GM21529 (cell line): Measurements from ENCODE around the gene FHOD3.
A peak's percentile ranks its signal among the peaks of the same experiment; 100 is the strongest.

Source experiments
- ATAC-seq: cut with Tn5 transposase; IDR thresholded peaks from one replicate; pipeline ENCODE4 v1.9.1; 2021; ENCODE audit not compliant: unreplicated experiment

FHOD3 gene

DNA sequence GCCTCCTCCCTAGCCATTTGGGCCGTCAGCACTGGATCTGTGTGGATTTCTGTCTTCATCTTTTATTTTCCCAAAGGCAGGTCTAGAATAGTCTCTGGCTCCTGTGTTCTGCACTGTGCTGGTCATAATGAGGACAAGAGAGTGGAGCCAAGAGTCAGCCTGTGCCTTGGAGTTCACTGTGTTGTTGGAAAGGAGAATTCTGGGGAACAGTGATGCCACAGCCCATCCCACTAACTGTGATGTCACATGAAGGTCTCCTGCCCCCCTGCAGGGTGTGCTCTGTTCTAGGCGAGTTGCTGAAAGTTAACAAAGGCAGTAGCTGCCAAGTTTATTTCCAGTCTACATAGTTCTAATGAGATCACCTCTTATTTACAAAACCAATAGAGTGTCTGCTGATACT is 282.8 kb downstream of the FHOD3 start:
- no peak for ATAC-seq

DNA sequence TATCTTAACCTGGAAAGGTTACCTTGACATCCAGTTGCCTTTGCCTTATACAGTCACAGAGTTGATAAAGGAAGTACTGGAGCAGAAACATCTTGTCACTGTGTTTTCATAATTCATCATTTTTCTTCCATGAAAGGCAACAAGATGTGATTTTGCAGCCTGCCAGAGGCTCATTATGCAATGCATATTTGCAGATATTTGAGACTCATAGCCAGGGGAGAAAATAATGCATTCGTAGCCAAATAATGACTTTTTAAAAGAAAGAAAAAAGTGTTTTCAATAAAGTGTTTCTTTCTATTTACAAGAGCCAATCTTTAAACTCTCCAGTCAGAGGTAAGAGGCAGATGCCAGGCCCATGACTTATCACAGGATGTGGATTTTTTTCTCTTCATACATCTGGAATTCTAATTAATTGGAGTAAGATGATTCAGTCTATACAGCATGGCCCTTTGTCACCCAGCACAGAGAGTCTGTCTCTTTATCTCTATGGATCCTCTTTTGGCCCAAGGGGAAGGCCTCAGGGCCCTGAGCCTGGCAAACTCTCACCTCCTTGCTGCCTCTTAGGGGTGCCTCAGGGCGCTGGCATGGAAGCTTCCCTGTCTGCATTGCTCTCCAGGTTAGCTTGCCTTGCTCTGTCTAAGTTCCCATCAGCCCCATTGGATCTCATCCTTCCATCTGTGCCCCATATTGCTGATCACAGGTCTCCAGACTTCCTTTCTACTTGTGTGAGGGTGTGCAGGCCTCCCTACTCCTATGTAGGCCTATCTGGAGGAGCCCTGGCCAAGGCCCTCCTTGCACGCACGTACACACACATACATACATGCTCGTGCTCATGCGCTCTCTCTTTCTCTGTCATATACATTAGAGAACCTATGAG is 283.6 kb downstream of the FHOD3 start:
- ATAC-seq, result no peak

DNA sequence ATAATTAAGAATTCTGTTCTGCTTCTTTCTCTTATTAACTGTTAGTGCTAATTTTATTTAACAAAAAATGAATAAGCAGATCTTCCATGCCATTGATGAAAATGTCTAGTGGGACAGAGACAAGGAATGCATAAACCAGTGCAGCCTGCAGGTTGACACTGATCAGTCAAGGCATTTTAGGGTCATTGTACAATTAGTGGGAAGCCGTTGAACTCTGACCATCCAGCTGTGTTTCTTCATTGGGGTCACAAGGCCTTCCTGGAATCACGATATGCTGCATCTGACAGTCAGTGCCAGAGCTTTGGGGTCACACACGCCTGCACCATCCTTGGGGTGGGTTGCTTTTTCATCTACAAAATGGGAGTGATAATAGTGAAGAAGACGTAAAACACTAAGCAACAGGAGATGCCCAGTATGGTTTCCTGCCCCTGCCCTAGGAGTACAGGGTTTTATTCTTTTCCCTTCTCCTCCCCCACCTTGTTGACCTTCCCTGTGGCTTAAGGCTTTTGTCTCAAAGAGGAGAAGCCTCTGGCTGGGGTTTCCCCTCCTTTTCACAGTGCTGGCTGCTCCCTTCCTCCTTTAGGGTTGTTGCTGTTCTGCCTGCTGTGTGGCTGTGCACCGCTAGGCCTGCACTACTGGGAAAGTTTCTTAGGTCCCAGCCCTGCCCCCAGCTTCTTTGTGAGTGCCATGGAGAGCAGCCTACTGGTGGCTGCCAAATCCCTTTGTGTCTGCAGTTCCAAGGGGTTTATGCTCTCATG is 285.7 kb downstream of the FHOD3 start:
- peak; percentile 68 for ATAC-seq

DNA sequence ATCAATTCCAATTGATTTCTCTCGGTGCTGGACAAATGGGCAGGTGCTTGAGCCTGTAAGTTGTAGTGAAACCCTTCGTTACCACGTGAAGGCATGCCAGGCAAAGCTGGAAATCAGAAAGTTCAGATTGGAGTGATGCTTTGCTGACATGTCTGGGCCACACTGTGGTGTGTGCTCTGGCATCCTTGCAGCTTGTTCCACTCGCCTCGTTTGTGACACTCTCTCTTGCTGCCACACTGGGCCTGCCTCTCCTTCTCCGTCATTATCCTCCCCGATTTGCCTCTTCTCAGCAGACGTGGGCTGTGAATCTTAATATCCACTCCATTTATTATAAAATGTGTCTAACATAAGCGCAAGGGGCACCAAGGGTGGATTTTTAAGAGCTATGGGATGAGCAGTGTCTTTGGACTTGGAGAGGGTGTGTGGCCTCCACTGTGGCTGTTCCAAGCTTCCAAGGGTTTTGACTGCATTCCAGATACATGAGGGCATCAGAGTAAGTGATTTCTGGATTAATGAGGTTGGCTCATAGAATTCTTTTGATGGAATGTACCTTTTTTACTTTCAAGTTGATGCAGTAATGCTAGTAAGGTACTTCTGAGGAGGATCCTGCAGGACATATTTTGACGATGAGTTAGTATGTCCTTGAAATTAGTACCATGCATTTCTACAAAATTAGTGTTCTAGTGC is 292.5 kb downstream of the FHOD3 start:
- ATAC-seq, result no peak

DNA sequence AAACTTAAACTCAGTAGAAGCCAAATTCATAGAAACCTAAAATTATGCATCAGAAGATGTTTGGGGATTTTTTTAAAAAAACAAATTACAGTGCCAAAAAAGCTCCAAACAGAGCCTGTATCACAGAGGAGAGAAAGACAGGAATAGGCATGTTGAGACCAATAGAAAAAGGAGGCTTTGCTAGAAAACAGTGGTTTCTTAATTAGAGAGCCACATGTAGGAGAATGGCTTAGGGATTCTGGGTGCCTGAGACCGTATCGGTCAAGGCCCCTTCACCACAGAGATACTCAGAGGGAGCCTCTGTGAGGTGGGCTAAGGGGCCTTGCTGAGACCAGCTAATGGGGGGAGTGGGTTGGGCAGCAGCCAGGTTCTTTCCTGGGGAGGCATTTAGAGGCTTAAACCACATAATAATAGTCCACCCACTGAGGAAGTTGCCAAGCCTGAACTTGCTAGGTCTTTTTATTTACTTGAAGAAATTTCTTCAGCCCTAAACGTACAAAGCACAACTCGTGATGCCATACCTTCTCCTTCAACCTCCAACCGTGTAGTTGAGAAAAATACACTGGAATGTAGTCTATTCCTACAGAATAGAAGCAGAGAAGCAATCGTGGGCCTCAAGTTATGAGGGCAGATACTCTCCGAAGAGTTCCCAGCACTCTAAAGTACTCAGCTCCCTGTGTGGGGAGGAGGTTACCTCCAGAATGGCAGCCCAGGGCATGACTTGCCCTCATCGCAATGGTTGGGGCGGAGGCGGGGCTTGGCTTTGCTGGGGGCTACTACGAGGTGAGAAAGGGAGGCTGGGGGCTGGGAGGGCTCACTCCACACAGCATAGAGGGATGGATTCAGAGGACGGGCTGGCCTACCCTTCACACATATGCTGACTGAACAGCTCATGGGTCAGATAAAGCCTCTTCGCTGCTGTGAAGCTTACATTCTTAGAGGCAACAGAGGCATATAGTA is 293.4 kb downstream of the FHOD3 start:
- ATAC-seq, result no peak

DNA sequence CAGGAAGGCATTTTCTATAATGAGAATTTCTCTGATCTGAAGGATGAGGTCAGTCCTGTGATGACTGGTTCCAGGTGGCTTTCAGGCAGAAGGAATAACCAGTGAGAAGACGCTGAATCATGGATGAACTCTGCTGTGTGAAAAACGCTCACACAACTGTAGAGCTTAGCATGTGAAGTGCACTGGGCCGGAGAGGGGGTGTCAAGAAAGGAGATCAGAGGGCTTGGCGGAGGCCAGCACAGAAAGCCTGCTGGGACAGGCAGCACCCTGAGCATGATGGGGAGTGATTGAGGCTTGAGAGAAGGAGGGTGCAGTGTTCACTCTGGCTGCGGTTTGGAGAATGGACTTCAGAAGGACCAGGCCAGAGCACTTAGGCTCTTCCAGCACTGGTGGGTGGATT is 294.8 kb downstream of the FHOD3 start:
- ATAC-seq, result no peak

DNA sequence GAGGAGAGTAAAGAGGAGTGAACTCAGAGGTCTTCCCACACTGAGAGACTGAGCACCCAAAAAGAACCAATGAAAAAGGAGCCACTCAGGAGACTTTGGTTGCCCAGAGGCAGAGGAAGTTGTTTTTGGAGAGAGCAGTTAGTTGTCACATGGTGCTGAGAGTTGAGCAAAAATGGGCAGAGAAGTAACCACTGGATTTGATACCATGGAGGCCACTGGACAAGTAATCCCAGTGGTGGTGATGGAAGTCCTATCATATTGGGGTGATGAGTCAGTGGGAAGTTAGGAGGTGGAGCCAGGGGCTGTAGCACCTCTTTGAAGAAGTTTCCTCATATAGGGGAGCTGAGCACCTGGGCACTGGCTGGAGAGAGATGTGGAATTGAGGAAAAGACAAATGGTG is 295.5 kb downstream of the FHOD3 start:
- ATAC-seq, result no peak

DNA sequence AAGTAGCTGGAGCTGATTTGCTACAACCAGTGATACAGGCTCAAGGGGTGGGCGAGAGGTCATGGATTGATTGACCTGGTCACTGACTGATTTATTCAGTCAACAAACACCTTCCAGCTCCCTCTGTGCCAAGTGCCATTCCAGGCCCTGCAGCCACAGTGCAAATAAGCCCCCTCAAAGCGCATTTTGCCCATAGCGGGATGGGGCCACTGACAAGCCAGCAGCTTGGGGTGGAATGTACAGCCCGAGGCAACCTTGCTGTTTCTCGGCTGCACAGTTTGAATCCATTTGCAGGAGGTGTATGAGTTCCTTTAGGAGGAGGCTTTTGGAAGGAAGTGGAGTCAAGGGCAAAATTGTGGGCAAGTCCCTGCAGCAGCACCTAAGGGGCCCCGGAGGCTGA is 296.1 kb downstream of the FHOD3 start:
- no peak for ATAC-seq

DNA sequence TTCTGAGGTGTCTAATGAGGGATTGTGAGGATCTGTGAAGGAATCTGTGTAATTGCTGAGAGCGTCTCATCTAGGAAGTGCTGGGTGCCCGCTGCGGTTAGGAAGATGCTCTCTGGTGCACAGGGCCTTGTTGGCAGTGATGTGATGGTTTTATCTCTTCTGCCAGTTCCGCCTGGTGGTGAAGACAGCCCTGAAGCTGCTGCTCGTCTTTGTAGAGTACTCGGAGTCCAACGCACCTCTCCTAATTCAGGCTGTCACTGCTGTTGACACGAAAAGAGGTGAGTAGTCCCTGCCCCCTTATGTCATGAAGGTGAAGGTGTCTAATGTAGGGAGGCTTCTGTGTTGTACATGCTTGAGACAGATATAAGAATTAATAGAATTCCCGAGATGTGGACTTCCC is 297.1 kb downstream of the FHOD3 start:
- ATAC-seq, result no peak

DNA sequence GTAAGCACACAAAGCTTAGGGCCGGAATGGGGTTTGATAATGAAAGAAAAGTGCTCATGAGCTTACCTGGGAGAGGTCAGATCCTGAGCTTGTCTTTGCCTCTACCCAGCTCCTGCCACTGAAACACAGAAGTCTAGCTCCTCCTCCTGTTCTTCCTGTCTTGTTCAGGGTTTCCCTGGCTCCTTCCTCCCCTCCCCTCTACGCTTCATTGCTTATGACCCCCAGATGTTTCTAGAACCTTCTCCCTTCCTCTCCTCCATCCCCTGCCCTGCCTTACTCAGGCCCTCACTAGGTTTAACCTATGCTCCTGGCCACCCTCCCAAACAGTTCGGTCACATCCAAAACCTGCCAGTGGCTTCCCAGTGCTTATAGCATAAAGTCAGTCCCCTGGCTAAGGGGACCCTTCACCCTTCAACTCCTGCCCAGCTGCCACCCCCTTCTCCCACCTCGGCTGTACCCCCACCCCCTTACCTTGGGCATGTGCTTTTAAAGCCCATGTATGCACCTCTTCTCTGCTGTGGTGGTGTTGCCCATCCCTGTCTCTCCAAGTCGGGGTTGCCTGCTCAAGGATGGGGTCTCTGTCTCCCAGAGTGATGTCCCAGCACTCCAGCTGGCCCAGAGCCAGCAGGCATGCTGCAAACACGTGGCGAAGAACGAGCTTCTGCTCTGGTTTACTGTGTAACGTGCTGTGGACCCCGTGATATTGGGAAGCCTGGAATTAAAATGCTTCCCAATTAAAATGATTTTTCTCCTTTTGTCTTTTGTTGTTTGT is 297.7 kb downstream of the FHOD3 start:
- ATAC-seq, result no peak

DNA sequence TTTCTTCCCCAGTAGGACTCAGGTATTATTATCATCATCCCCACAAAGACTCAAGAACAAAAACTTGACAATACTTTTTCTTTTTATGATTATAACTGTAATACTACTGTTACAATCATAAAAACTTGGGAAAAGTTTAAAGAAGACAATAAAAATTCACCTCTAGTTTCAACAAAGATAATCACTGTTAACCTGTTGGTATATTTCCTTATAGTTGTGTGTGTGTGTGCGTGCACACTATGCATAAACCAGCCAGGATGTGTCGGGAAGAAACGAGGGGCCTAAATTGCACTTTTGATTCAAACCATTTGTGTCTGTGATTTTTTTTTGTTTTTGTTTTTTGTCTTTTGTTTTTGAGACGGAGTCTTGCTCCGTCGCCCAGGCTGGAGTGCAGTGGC is 298.3 kb downstream of the FHOD3 start:
- ATAC-seq, result no peak

DNA sequence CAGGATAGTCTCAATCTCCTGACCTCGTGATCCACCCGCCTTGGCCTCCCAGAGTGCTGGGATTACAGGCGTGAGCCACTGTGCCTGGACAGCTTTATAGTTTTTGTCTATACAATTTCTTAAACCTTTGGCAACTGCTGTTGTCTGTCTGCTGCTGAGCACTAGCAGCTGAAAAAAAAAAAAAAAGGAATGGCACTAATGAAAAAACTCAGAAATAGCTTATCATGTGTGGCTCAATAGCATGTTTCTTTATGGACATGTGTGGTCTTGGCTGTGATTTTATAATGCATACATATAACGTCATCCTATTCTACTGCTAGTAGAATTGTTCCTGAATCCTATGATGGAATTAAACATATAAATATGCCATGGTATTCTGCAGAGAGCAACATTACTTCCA is 300.1 kb downstream of the FHOD3 start:
- ATAC-seq, result no peak

DNA sequence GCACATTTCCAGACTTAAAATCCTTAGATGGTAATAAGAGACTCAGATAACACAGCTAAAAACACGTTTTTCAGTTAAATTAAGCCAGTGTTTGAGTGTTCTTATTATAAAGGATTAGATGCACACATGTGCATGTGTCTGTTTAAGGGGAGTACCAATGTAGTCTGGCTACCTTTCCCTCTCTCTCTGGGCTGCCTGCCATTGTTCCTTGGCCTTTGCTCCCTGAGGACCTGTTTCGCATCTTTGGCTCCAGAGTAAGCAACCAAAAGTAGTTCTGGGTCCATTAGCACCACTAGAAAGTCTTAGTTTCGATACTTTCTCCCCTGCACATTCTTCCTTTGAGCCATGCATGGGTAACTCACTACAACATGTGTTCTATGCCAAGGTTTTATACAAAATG is 303.0 kb downstream of the FHOD3 start:
- no peak for ATAC-seq

DNA sequence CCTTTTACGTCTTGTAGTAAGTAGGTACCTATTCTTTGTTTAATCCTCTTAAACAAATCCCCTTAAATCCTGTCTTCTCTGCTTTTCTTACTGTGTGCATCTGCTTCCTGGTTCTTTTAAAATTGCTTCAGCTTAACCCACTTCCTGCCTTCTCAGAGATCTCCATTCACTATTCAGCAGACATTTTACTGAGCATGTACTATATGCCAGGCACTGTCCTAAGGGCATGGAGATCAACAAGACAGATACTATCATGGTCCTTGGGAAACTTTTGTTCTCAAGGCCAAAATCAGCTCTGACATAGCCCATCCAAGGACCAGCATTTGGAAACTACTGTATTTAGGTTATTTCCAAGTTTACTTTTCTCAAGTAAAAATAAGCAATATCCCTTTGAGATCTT is 303.8 kb downstream of the FHOD3 start:
- ATAC-seq, result no peak

DNA sequence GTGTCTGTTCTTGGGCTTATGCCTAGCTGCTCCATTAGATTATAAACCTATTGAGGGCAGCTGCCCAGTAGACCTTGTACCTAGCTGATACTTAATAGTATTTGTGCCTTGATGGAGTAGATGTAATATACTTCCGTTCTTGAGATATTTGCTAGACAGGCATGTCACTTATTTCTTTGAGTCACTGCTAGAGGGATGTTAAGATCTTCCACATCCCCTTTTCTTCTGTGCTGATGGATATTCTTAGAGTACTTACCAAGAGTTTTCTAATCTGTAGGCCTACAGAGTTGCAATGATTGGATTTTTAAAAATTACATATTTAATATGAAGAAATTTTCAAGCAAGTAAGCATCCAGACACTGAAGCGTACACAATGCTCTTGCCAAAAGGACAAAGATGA is 304.6 kb downstream of the FHOD3 start:
- no peak for ATAC-seq

DNA sequence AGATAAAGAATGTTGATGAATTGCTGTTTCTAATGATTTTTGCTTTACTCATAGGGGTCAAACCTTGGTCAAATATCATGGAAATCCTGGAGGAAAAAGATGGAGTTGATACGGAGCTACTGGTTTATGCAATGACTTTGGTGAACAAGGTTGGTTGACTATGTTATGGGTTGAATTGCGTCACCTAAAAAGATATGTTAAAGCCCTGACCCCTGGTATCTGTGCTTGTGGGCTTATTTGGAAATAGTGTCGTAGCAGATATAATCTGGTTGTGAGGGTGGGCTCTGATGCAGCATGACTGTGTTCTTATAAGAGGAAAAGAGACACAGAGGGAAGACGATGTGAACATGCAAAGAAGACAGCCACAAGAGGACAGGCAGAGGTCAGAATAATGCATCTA is 305.1 kb downstream of the FHOD3 start:
- no peak for ATAC-seq

DNA sequence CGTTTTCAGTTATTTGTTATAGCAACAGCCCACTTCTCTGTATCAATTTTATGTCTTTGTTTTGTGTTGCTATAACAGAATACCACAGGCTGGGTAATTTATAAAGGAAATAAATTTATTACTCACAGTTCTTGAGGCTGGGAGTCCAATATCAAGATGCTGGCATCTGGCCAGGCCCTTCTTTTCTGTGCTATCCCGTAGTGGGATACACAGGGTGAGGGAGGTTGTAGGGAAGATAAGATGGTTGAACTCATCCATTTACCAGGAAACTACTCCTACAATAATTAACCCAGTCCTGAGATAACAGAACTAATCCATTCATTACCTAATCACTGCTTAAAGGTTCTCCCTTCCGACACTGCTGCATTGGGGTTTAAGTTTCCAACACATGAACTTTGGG is 310.6 kb downstream of the FHOD3 start:
- ATAC-seq, result no peak

DNA sequence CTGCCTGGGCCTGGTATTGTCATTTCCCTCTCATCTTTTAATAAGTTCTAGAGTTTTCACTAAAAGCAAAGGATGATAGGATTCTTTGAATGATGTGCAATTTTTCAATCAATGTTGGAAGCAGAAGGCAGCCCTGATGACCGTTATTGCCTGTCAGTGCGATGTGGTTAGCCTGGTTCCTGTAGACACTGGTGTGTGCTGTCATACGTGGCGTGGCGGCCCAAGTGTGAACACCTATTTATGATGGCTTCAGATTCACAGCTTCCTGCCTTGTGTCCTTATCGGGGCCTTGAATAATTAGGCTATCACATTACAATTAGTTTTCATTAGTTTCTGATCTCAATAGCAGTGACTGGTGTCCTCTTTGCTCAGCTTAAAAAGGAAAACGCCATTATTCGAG is 312.7 kb downstream of the FHOD3 start:
- no peak for ATAC-seq

DNA sequence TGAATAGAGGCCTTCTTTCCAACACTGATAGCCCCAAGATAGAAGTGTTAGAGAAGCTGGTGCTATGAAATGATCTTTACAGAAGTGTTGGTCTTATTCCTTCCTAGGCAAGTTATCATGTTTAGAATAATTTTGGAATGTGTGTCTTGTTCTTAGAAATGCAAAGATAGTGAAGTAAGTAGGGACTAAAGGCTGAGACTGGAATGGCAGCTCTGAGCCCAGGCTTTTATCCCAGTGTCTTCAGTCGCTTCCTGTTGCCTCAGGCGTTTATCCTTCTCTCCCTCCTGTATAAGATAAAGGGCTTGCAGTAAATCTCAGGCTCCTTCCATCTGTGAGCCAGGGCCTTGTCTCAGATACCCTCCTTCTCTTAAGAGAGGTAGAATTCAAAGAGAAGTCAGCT is 313.1 kb downstream of the FHOD3 start:
- ATAC-seq, result no peak

DNA sequence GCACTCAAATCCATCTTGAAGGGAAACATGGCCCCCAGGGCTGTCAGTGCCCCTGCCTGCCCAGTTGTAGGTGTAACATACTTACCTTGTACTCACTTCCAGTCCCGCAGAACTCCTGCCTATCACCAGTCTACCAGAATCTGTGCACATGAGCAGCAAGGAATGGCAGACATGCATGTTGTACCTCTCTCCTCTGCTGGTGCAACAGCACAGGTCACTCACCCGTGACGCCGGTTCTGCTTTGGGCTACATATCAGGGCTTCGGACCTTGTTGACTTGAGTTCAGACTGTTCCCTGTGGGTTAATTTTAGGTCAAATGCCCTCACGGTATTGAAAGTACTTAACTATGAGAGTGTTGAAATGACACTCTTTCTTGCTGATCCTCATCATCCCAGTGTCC is 315.6 kb downstream of the FHOD3 start:
- no peak for ATAC-seq
